GM18873 (cell line): ENCODE results near the gene DNAJB11.
"Not testable (repeated sequence)": the region's sequence is repeated elsewhere in the genome, so short reads cannot be mapped to it uniquely, and the experiment has no call there.

ENCODE experiments used
- ATAC-seq: cut with Tn5 transposase; IDR thresholded peaks from one replicate; pipeline ENCODE4 v1.9.1; 2021; ENCODE audit warnings: mild to moderate bottlenecking, moderate library complexity, moderate number of reproducible peaks; ENCODE audit not compliant: unreplicated experiment, low FRiP score

DNAJB11 gene

DNA sequence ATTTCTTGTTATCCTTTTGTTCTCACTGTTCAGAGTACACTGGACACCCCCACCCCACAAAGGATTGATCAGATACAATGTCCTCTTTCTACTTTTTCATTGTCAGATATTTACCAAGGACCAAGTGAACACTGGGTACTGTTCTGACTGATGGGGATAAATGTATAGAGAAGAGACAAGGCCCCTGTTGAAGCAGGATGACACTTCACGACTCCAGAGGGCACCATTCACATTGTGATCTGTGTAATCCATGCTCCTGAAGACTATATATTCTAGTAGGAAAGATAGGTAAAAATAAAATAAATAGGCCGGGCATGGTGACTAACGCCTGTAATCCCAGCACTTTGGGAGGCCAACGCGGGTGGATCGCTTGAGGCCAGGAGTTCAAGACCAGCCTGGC, 19.1 kb upstream of the DNAJB11 start:
- ATAC-seq, result no peak

GRCh38 chr3:186552408-186553031, 18.0 kb upstream of the DNAJB11 start:
- ATAC-seq, result no peak

- no peak for ATAC-seq
Observed at GRCh38 chr3:186564586-186564985, 5.9 kb upstream of the DNAJB11 start.

DNA sequence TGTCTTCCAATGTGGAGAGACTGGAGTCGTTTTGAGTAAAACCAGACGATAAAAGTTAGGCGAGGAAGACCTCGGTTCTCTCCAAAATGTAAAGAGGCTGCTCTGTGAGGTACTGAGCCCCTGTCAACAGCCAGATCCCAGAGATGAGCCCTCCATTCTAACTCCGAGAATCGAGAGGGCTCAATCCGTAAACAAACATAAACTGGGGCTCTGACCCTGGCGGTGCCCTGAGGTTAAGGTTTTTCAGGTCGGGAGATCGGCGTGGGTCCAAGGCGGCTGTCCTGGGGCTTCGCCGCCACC, 3.8 kb upstream of the DNAJB11 start:
- no peak for ATAC-seq

DNA sequence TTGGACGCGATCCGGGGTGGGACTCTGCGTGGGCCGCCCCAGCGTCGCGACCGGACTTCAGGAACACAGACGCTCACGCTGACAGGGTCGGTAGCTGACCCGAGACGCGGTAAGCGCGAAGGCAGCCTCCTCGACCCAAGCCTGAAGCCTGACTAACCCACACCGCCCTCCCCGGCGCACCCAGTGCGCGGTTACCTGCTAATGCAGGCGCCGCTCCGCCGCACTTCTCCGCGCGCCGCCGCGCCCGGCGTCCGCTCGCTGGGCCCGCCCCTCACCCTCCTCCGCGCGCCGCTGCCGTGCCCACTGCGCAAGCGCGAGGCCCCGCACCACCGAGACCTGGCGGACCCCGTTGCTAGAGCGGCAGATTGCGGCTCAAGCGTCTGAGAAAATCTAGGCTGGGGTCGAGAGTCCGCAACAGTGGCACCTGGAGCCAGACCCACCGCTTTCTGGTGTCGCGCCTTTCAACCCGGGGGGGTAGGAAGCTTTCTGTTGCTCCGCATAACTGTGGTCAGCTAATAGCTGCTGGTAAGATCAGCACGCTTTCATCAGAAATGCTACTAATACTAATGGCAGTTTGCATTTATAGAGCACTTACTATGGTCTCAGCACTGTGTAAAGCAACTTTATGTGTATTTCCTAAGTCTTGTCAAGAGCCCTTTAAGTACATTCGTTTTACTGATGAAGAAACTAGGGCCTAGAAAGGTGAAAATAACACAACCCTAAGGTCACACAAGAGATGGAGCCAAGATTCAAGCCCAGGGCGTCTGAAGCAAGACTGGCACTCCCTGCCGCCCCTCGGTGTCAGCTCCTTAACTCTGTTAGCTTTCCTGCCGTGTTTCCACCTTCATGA, 3.2 kb upstream of the DNAJB11 start, which contains the start of gene TBCCD1:
TSS of gene TBCCD1 (minus strand) at position 268 of the 850 bp plus-strand sequence. CDS start 3,010 bp downstream, outside the sequence.
- ATAC-seq, result peak; percentile 33

DNA sequence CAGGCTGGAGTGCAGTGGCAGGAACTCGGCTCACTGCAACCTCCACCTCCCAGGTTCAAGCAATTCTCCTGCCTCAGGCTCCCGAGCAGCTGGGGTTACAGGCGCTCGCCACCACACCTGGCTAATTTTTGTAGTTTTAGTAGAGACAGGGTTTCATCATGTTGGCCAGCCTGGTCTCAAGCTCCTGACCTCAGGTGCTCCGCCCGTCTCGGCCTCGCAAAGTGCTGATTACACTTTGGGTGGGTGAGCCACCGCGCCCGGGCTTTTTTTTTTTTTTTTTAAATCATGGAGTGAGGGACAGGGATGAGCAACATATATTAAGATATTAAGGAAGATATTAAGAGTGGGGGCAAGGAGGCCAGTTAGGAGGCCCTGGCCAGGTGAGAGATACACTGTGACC, 1.2 kb upstream of the DNAJB11 start:
- ATAC-seq, result not testable (repeated sequence)

- ATAC-seq, result no peak
Observed at GRCh38 chr3:186569779-186570095, 783 bp upstream of the DNAJB11 start.

DNA sequence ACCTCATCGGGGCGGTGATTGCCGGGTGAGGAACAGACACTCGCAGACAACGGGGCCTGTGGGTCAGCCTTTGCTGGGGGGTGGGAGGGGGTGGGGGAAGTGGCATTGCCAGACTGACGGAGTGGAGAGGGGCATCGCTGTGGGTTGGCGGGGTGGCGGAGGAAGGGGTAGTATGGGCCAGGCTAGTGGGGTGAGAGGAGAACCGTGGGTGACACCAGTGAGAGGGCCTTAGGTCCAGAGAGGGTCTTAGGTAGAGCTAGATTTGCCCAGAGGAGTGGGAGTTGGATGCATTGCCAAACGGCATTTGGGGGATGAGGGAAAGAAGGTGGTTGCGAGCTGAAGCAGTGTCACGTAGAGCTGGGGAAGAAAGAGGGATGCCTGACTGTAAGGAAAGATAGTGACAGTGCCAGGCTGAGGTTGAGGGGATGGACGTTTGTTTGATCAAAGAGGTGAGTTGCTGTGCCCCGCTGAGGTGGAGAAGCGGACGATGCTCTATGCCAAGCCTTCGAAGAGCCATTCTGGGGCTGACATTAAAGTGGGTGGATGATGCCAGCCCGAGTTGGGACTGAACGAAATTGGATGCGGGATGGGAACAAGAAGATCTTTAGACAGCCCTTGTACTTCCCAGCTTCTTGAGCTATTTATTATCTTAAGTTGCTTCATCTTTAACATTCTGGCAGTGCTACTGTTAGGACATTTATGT, 572 bp downstream of the DNAJB11 start:
- no peak for ATAC-seq

- no peak for ATAC-seq
Observed at GRCh38 chr3:186571644-186572013, 1.1 kb downstream of the DNAJB11 start.

DNA sequence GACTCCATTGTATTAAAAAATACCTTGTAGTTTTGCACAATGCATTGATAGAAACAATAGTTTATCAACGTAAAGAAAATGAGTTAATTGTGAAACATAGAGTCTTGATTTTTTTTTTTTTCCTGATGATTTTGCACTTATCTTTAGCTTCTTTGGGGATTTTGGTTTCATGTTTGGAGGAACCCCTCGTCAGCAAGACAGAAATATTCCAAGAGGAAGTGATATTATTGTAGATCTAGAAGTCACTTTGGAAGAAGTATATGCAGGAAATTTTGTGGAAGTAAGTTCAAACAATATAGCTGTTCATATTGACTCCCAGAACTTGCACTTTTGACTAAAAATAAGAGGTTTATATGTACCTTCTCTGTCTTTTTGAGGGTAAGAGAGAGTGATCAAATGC, 7.0 kb downstream of the DNAJB11 start:
- no peak for ATAC-seq

- ATAC-seq, result no peak
Observed at GRCh38 chr3:186580785-186581184, 10.3 kb downstream of the DNAJB11 start.

GRCh38 chr3:186582541-186582940, 12.0 kb downstream of the DNAJB11 start:
- no peak for ATAC-seq

DNA sequence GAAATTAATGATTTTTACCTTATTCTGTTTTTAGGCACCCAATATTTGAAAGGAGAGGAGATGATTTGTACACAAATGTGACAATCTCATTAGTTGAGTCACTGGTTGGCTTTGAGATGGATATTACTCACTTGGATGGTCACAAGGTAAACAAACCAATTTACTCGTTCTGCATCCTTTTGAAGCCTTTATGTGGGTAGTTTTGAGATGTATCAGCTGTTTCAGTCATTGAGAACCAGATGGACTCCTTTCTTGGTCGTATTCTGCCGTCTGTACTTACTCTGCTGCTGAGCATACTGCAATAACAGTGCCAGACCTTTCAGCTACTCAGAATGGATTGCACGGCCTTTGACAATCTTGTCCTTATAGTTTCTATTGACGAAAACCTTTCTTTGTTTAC, 13.3 kb downstream of the DNAJB11 start:
- no peak for ATAC-seq

GRCh38 chr3:186586245-186586644, 15.7 kb downstream of the DNAJB11 start:
- ATAC-seq, result not testable (repeated sequence)

GRCh38 chr3:186587183-186587582, 16.7 kb downstream of the DNAJB11 start:
- no peak for ATAC-seq

GRCh38 chr3:186588632-186589031, 18.1 kb downstream of the DNAJB11 start:
- ATAC-seq, result no peak

DNA sequence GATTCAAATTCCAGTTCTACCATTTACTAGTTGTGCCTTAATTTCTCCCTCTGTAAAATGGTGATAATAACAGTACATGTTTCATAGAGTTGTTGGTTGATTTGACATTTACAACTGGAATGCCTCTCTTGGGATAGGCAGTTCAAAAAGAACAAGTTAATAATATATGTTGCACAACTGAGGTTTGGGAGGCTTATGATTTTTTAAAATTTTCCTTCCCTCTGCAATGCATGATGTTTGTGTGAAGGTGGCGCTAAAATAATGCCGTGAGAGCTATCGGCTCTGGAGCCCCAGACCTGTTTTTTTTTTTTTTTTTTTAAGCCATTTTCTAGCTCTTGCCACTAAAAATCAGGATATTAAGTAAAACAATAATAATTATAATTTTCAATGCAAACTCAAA, 18.6 kb downstream of the DNAJB11 start:
- no peak for ATAC-seq

DNA sequence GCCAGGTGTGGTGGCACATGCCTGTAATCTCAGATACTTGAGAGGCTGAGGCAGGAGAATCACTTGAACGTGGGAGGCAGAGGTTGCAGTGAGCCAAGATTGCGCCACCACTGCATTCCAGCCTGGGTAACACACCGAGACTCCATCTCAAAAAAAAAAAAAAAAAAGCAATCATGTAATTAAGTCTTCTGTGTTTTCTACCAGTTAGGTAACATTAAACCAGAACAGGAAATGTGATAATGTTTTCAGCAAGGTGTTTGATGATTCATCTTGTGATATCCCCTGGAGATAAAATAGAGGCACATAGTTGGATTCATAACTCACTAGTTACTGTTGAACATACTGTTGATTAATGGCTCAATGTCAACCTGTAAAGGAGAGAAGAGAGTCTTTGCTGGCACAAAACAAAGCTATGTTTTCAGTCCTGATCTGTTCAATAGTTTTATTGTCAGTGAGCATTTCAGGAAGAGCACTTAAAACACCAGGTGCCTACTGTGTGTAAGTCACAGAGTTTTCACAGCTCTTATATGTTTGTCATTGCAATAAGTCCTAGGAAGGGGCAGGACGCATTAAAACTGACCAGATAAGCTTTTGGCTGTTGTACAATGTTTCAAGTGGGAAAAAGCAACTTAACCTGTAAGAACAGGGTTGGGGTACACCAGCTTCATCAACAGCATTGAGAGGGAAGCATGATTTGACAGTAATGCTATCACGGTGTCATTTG, 19.5 kb downstream of the DNAJB11 start:
- no peak for ATAC-seq

- ATAC-seq, result no peak
Observed at GRCh38 chr3:186590580-186591295, 20.2 kb downstream of the DNAJB11 start.

- ATAC-seq, result no peak
Observed at GRCh38 chr3:186592682-186593081, 22.2 kb downstream of the DNAJB11 start.
